Retina (tissue), 1 donor: ENCODE results near the gene IL33.

Experiments used
- DNase-seq: peaks from one replicate; pipeline ENCODE4 v3.0.0-alpha.2; 2016

Gene IL33

DNA sequence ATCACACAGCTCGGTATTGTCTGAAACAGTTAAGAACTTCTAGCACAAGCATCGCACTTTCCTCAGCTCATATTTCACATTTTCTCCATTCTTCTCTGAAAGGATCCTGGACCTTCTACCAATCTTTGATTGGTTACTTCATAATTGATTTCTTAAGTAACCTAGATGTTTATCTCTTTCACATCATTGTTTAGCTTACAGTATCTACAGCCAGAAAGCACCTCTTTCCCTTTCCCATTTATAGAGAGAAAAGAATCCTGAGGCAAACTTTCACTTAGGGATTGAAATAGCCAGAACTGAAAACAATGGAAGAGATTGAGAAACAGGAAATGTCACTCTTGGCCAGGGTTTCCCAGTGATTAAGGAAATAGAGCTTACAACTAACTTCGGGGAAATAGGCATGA is 2.5 kb downstream of the IL33 start:
- no peak for DNase-seq

GRCh38 chr9:6219040-6219439 is 3.4 kb downstream of the IL33 start:
- DNase-seq, result no peak

DNA sequence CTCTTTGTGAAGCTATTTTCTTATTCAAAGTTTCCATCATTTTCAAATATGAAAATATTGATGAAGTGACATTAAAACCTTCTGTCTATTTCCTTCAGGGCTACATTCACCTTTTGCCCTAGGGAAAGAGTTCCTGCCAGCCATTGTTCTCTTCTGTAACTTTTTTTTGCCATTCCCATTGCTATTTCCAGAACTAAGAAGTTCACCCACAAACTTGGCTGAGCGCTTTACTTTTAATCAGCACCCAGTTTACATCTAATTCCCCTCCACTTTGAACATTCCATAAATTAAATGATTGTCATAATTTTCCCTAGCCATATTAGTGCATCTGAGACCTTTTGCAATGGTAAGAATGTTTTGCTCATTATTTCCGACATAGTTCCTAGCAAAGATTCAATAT is 4.4 kb downstream of the IL33 start:
- DNase-seq, result no peak

DNA sequence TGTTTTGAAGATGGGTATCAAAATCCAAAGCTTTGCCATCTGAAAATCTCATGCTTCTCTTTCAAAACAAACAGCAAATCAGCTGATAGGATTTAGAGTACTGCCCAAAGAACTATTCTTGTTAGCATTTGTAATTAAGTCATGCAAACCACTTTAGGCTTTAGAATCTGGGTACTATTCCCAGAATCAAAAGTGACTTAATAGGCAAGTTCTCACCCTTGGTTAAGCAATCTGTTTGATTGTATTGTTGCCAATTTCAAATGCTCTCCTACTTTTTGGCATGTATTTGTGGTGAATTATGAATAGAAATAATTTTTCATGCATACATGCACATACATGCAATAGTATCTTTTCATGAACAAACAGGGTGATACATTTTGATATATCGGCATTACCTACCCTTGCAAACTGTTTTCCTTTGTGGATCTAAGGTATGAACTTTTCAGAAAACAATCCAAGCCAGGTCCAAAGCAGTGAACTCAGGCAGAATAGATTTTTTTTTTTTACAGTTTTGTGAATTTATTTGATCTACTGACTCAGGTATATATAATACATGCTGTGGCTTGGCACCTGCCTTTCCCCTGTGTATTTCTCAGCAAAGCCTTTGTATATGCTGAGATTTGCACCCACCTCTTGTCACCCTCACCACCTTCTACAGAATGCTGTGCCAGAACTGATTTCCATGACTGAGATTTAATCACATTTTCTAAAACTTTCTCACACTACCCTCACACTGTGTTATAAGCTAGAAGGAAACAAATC is 9.0 kb downstream of the IL33 start:
- no peak for DNase-seq

DNA sequence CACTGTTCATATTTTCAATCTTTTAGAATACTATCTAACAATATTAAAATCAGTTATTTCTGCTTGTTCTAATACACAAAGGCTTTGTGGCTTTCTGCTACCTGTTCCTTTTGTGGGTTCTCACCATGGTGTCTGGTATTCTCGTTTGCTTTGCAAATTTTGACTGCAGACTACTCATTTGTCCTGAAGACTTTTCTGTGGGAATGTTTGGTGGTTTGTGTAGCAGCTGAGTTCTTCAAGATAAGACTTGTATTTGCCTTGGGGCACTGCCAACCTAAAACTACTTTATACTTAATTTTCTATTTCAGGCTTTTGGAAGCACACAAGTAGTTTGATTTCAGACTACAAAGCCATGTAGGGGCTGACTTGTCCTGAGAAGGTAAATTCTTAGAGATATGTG is 11.1 kb downstream of the IL33 start:
- DNase-seq, result no peak

GRCh38 chr9:6229186-6229585 is 13.6 kb downstream of the IL33 start:
- DNase-seq, result no peak

DNA sequence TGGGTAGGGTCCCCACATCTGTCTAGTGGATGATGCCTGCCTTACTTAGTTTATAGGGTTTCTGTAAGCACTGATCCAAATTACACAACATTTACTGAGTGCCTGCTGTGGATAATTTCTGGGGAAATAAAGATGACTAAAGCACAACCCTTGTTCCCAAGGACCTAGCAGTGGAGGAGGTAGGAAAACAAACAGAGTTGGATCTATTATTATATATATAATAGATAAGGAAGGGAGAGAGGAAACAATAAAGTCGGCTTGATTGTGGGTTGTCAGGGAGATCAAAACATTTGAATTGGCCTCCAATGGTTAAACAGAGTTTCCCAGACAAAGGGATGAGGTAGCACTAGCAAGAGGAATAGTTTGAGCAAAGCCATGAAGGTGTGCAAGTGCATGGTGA is 14.0 kb downstream of the IL33 start:
- no peak for DNase-seq

DNA sequence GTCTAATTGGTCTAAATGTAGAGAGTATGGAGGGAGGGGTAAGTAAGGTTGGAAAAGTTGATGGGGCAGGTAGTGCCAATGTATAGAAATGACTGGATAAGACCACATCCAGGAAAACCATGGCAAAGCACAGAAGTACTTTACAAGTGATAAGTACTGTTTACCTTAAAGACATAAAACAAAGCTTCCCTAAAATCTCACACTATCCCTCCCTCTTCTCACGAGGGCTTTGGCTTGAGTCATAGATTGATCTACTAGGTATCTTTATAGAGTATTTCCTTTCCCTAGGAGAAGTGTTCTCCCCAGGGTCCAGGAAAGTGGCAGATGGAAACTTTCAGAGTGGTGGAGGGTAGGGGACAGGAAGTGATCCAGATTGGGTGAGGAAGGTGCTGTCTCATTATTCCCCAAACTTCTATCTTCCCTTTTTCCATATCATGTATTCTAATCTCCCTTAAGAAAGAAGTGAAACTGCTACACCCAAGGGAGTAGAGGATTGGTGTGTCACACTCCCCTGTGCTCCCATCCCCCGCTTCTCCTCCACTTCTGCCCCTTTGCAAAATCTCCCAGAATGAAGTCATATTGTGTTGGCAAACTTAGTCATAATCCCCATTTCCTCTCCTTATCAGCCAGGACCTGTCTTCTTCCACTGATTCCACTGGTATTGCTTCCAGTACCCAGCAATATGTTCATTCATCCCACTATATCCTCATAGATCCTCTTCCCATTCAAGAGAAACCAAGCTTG is 14.6 kb downstream of the IL33 start:
- no peak for DNase-seq

DNA sequence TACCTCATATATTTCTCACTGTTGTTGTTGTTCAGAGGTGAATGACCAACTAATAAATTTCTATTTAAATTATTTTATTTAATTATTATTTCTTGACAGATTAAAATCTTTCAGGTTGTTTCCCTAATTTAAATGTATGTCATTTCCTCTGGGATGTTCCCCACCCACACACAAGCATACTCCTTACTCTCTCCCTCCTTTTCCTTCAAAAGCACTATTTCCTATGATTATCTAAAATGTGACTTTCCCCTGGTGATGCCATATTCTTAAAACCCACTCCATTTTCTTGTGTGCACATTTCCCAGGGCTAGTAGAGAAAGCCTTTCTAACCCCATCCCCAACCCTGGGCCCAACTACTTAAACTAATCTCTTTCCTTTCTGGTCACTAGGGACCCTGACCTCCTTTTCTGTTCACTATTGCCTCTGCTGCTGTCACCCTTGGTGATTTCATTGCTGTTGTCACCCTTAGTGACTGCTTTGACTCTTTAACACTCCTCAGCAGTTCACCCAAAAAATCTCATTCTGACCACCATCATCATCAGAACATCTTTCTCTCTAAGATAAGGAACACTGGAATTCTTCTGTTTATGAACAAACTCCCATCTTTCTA is 16.8 kb downstream of the IL33 start:
- DNase-seq, result no peak

DNA sequence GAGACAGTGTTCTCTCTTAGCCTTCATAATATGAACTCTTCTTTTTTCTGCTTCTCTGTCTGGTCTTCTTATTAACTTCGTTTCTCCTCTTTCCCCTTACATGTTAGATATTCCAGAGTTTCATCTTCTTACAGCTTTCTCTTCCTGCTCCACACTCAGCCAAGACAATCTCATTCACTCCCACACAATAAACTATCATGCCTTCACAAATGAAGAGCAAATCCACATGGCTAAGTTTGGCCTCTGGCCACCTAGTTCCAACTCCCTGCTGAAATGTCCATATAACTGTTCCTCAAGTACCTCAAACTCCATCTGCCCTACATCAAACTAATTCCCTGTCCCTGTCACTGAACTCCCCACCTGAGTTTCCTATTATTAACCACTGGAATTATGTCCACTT is 18.4 kb downstream of the IL33 start:
- no peak for DNase-seq

DNA sequence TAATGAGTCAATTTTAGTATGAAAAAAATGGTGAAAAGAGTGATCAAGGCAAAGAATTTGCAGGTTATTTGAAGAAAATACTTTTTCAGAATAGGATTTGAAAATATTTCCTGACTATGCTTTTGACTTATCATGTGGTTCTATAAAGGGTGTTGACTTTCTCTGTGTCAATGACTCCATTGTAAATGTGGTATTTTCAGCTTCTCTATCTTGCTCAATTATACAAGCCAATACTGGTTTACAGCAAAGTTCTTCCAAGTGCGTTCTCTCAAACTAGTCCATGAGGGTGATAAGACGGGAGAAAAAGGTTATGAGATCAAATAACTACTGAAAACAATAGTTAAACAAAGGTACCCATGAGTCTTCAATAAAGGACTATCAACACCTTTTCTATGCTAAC is 21.7 kb downstream of the IL33 start:
- no peak for DNase-seq

DNA sequence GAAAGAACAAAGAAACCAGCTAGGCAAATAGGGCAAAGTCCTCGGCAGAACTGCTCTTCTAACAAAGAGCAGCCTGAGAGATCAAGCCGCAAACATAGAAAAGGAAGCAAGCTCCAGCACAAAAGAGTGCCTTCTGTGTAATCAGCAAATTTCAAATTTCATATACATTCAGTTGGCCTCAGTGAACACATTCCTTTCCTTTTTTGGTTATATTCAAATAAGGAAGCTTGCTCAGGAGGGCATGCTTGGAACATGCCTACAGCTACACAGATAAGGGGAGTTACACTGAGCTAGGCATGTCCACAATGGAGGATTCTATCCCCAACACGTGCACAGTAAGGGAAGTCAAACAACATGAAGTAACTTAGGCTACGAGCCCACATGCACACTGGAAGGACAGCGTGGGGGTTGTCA is 23.4 kb downstream of the IL33 start:
- DNase-seq, result no peak

DNA sequence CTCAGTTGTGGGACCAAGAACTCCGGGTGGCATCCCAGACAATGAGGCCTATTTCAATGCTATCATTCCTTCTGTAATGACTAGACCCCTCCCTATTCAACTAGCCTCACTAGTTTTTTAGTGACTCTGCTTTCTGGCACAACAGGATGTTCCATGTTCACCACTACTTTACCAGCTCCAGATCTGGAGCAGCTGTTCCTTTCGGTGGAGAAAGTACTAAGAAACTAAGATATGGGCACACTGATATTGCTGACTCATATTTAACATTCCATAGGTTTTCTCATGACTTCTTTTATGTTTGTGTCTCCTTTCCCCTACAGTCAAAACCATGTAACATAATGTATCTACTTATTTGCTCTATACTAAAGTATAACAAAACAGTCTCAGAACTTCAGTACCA is 24.1 kb downstream of the IL33 start:
- DNase-seq, result no peak

DNA sequence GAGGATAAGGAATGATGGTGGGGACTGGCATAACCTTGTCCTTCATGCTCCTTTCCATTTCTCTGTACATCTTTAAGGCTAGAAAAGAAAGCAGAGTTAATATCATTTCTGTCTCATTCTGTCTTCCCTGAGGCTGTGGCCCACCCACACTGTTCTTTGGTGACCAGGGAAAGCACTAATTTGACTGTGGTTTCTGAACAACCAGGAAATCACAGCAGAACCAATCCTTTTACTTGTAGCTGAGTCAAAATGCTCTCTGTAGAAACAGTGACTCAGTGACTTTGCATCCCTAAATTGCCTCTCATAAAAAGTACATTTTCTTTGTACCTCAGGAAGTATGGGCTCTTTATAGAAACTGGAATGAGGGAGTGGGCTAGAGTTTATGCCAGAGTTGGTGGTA is 28.1 kb downstream of the IL33 start:
- no peak for DNase-seq

DNA sequence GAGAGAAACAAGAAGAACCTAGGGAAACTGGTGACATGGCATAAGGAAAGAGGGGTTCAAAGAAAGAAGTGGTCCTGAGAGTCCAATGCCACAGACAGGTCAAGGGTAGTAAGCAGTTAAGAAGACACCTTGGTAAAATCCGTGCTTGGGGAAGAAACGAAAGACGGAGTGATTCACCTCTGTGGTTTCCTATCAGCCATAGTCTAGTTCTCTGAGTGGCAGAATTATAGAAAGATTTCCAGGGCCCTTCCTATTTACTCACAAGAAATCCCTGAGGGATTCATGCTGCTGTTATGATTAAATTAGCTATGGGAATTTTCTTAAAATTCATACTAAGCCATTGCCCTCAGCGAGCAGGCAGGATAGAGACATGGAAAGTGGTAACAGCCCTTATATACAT is 31.7 kb downstream of the IL33 start:
- no peak for DNase-seq

GRCh38 chr9:6268826-6269397 is 53.3 kb downstream of the IL33 start:
- no peak for DNase-seq

GRCh38 chr9:6270896-6271295 is 55.3 kb downstream of the IL33 start:
- DNase-seq, result no peak

- no peak for DNase-seq
Measured at GRCh38 chr9:6271508-6272228, 56.1 kb downstream of the IL33 start.

DNA sequence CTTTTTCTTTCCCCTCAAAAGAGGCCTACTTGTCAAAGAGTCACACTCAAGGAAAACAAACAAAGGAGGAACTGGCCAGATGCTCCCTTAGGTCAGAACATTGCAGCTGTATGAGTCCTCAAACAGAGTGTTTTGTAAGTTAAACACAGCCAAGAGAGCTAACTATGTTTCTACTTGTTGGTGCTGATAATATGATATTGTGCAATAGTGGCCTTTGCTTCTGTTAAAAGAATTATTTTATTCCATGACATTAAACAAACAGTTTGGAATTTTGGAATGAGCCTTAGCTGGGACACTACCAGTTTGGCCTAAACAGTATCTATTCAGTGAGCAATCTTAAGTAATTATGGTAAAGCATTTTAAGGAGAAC is 56.6 kb downstream of the IL33 start:
- no peak for DNase-seq

DNA sequence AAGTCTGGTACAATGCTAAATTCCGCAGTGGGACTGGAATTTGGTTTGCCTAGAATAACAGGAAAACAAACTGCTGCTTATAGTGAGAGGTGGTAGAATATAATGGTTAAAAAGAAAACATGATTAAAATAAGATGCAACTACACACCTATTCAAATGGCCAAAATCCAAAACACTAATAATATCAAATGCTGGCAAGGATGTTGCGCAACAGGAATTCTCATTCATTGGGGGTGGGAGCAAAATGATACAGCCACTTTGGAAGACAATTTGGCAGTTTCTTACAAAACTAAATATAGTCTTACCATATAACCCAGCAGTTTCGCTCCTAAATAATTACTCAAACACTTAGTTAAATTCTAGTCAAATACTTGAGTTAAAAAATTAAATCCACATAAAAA is 61.8 kb downstream of the IL33 start:
- DNase-seq, result no peak

DNA sequence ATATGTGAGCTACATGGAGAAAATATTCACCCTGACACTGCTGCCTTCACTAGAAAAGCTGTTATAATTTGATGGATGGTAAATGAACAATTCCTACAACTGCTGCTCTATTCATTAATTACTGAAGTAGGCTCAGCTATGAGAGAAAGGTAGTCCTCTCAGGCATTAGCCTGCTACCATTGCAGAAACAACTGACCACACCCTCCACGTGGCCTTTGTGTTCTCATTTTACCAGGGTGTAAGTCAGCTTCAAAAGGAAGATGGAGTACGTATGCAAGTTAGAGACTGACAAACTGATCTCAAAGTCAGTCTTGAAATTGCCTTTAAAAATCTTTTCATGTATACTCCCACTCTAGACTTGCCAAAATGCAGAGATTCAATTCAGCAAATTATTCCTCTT is 86.3 kb downstream of the IL33 start:
- DNase-seq, result no peak

GRCh38 chr9:6302417-6302816 is 86.8 kb downstream of the IL33 start:
- DNase-seq, result no peak

DNA sequence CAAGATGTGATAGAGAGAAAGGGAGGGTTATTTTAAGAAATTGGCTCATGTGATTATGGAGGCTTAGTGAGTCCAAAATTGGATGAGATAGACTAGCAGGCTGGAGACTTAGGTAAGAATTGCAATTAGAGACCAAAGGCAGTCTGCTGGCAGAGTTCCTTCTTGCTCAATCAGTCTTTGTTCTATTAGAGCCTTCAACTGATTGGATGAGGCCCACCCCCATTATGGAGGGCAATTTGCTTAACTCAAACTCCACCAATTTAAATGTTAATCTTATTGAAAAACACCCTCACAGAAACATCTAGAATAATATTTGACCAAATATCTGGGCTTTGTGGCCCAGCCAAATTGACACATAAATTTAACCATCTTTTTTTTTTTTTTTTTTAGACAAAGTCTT is 88.6 kb downstream of the IL33 start:
- no peak for DNase-seq
